ENCODE results near the gene PLXNB1. TPM values are rescaled to one million over a fixed set of nuclear protein-coding genes. Genes with fewer than 3 reads are reported as not detected.

Gene PLXNB1
- total and polyA plus RNA-seq, 2 of the 13 experiments (the other 11 are each of a cell fraction or from before 2014, with no cell fraction given): 86.0 to 143 TPM

GRCh38 chr3:48397767-48398681 lies 31.9 kb downstream of the PLXNB1 start (continued):
- no peak for TF ChIP-seq ZBTB14 (CRISPR knock-in tag; IDR thresholded peaks at IDR 0.05)
- TF ChIP-seq MLX (CRISPR knock-in tag; IDR thresholded peaks at IDR 0.05): no peak
- no peak for TF ChIP-seq ETV5 (CRISPR knock-in tag; IDR thresholded peaks at IDR 0.05; ENCODE audit: borderline replicate concordance)
- no peak for TF ChIP-seq ZNF33B (CRISPR knock-in tag; IDR thresholded peaks at IDR 0.05)
- TF ChIP-seq ZNF710 (CRISPR knock-in tag; IDR thresholded peaks at IDR 0.05; ENCODE audit: borderline replicate concordance): 0 out of 2 replicates have a peak, but pooled peaks have one; percentile 8
- no peak for TF ChIP-seq ZNF224 (CRISPR knock-in tag; IDR thresholded peaks at IDR 0.05)
- no peak for TF ChIP-seq GATAD2A (CRISPR knock-in tag; IDR thresholded peaks at IDR 0.05)
- TF ChIP-seq JUN (CRISPR knock-in tag; IDR thresholded peaks at IDR 0.05): no peak
- TF ChIP-seq HNRNPH1 (optimal IDR thresholded peaks at IDR 0.05; ENCODE audit: low read depth, low read length): peak; percentile 28
- TF ChIP-seq DNMT1 (CRISPR knock-in tag; IDR thresholded peaks at IDR 0.05): no peak
- TF ChIP-seq FOXA1 (IDR thresholded peaks at IDR 0.05): no peak
- TF ChIP-seq FOXA1 (CRISPR knock-in tag; IDR thresholded peaks at IDR 0.05): no peak
- TF ChIP-seq ATF6 (CRISPR knock-in tag; conservative IDR thresholded peaks at IDR 0.05): no peak
- TF ChIP-seq HNF4A (CRISPR knock-in tag; IDR thresholded peaks at IDR 0.05): no peak
- TF ChIP-seq, protein P1, sequence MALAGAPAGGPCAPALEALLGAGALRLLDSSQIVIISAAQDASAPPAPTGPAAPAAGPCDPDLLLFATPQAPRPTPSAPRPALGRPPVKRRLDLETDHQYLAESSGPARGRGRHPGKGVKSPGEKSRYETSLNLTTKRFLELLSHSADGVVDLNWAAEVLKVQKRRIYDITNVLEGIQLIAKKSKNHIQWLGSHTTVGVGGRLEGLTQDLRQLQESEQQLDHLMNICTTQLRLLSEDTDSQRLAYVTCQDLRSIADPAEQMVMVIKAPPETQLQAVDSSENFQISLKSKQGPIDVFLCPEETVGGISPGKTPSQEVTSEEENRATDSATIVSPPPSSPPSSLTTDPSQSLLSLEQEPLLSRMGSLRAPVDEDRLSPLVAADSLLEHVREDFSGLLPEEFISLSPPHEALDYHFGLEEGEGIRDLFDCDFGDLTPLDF (CRISPR knock-in tag; IDR thresholded peaks at IDR 0.05): no peak
- TF ChIP-seq ZNF790 (CRISPR knock-in tag; IDR thresholded peaks at IDR 0.05; ENCODE audit: borderline replicate concordance): no peak
- no peak for TF ChIP-seq ZBTB44 (CRISPR knock-in tag; IDR thresholded peaks at IDR 0.05)
- TF ChIP-seq ZNF557 (CRISPR knock-in tag; IDR thresholded peaks at IDR 0.05): no peak
- no peak for TF ChIP-seq SMAD1 (CRISPR knock-in tag; IDR thresholded peaks at IDR 0.05; ENCODE audit: borderline replicate concordance, low read depth)
- TF ChIP-seq MED13 (CRISPR knock-in tag; IDR thresholded peaks at IDR 0.05): no peak
- no peak for TF ChIP-seq ZNF761 (CRISPR knock-in tag; conservative IDR thresholded peaks at IDR 0.05)

All from HepG2 (cell line).